Right renal pelvis (tissue), 4 donors: Measurements from ENCODE around the gene CCDC149. TPM values are rescaled to one million over a fixed set of nuclear protein-coding genes. Genes with fewer than 3 reads are reported as not detected.

Experiments used
- polyA plus RNA-seq, 4 donors: library from polyadenylated mRNA; unstranded; fragments of 120-200 nt; gene quantifications; one replicate each; pipeline ENCODE4 v1.2.1, GENCODE V29; 2013; ENCODE audit not compliant: insufficient read length in 4 of 4

The CCDC149 gene
- polyA plus RNA-seq, 4 donors = 16.7 to 21.6 (median 17.4) TPM

Other genes with a start within 250 kb of the CCDC149 start
- gene SOD3, start 117.5 kb downstream of the CCDC149 start, polyA plus RNA-seq = 10 to 100 TPM in 3 of 4 donors, 1 to 10 TPM in 1; 10.0 to 20.4 (median 12.5) TPM
- 10 to 100 TPM; 28.7 to 34.0 (median 30.7) TPM for gene LGI2, start 117.9 kb upstream of the CCDC149 start, polyA plus RNA-seq
- 10 to 100 TPM; 15.3 to 22.3 (median 18.0) TPM for gene SEPSECS, start 247.4 kb upstream of the CCDC149 start, polyA plus RNA-seq